ENCODE data around the gene RAD51B. TPM values are rescaled to one million over a fixed set of nuclear protein-coding genes. Genes with fewer than 3 reads are reported as not detected.

RAD51B gene
- total RNA-seq, 6 donors from 2014 or later, result 10.6 to 63.9 (median 18.4) TPM

- WGBS, 2 donors, result 100% methylated on average over 1 of the region's 1 CpG
- no peak overlapping the region for H3K4me3 ChIP-seq
- no peak overlapping the region for H3K27ac ChIP-seq
- H3K4me1 ChIP-seq, result peaks cover 6 to 16% (median 12%) of the 10 kb centered on the region in 4 donors
- DNase-seq, result no peak
- no peaks in the 10 kb centered on the region for H3K27me3 ChIP-seq
- ATAC-seq (ENCODE audit: low FRiP score in 2 of 2), result peak in 1 of 2 donors; percentile 40
- H3K36me3 ChIP-seq, result no peaks in the 10 kb centered on the region
- peak in 1 of 6 experiments; percentile 7 for TF ChIP-seq CTCF (IDR thresholded peaks at IDR 0.05)
- no peak for TF ChIP-seq POLR2AphosphoS5 (IDR thresholded peaks at IDR 0.05)
- no peaks in the 10 kb centered on the region for H3K9me3 ChIP-seq
Measured at GRCh38 chr14:68482772-68483395, 663.3 kb downstream of the RAD51B start.

GRCh38 chr14:68486033-68486732 lies 666.6 kb downstream of the RAD51B start:
- no peak for TF ChIP-seq EP300 (IDR thresholded peaks at IDR 0.05)
- Histone ChIP-seq H3K36me3 (no peaks in the 10 kb centered on the region), H3K27me3 (no peaks in the 10 kb centered on the region), H3K4me3 (no peak overlapping the region), H3K4me1 (peaks cover 6 to 16% (median 12%) of the 10 kb centered on the region in 4 donors), H3K9me3 (no peaks in the 10 kb centered on the region), H3K27ac (no peak overlapping the region)
- WGBS, 2 donors, result 74 to 75% methylated on average over 7 of the region's 7 CpGs
- DNase-seq (no peak), ATAC-seq (ENCODE audit: low FRiP score in 2 of 2) (no peak)

- WGBS, 2 donors, result 83 to 93% methylated on average over 6 of the region's 6 CpGs
- Histone ChIP-seq H3K27me3 (no peaks in the 10 kb centered on the region), H3K36me3 (no peaks in the 10 kb centered on the region), H3K9me3 (no peaks in the 10 kb centered on the region), H3K4me3 (no peak overlapping the region), H3K27ac (no peak overlapping the region), H3K4me1 (peaks cover 6 to 16% (median 12%) of the 10 kb centered on the region in 4 donors)
- DNase-seq (no peak), ATAC-seq (ENCODE audit: low FRiP score in 2 of 2) (no peak)
- no peak for TF ChIP-seq POLR2A (IDR thresholded peaks at IDR 0.05)
- no peak for TF ChIP-seq EP300 (IDR thresholded peaks at IDR 0.05)
- TF ChIP-seq CTCF (IDR thresholded peaks at IDR 0.05), result no peak
- TF ChIP-seq POLR2AphosphoS5 (IDR thresholded peaks at IDR 0.05), result no peak
Measured at GRCh38 chr14:68486809-68487208, 667.2 kb downstream of the RAD51B start.

GRCh38 chr14:68487805-68488590 lies 668.4 kb downstream of the RAD51B start:
- 79 to 86% methylated on average over 3 of the region's 3 CpGs for WGBS, 2 donors
- DNase-seq, result no peak

More at GRCh38 chr14:68487805-68488590, 668.4 kb downstream of the RAD51B start:
- H3K4me3 ChIP-seq, result no peak overlapping the region
- H3K27me3 ChIP-seq, result no peaks in the 10 kb centered on the region
- TF ChIP-seq CTCF (IDR thresholded peaks at IDR 0.05), result no peak
- no peak for TF ChIP-seq EP300 (IDR thresholded peaks at IDR 0.05)
- TF ChIP-seq POLR2AphosphoS5 (IDR thresholded peaks at IDR 0.05), result no peak
- TF ChIP-seq POLR2A (IDR thresholded peaks at IDR 0.05), result no peak
- H3K36me3 ChIP-seq, result no peaks in the 10 kb centered on the region
- H3K27ac ChIP-seq, result no peak overlapping the region
- H3K4me1 ChIP-seq, result peaks cover 6 to 15% (median 8%) of the 10 kb centered on the region in 4 donors
- H3K9me3 ChIP-seq, result no peaks in the 10 kb centered on the region
- ATAC-seq (ENCODE audit: low FRiP score in 2 of 2), result no peak

Measured in upper lobe of left lung (tissue), 6 donors.